Lower leg skin (tissue), 3 donors: ENCODE results near the gene CCR9.

Source experiments
- CTCF ChIP-seq, 3 donors: fragments of 450-650 bp; IDR thresholded peaks; one replicate each; pipeline ENCODE4 v1.5.1; 2016; ENCODE audit warnings: antibody characterized with exemption in 3 of 3, mild to moderate bottlenecking in 3 of 3, moderate library complexity in 2 of 3
- POLR2A ChIP-seq, 2 donors: fragments of 450-650 bp; IDR thresholded peaks; one replicate each; pipeline ENCODE4 v1.6.1; 2016 to 2017; ENCODE audit warnings: antibody characterized with exemption in 2 of 2, mild to moderate bottlenecking in 1 of 2, moderate library complexity in 1 of 2

- TF ChIP-seq CTCF (IDR thresholded peaks at IDR 0.05), result no peak
- no peak for TF ChIP-seq POLR2A (IDR thresholded peaks at IDR 0.05)
Measured at GRCh38 chr3:45868213-45868612, 18.1 kb upstream of the CCR9 start.
